Adrenal gland (tissue), 5 donors: ENCODE results near the gene CEP112.

Experiments
- POLR2A ChIP-seq, 2 donors: fragments of 450-650 bp; IDR thresholded peaks; one replicate each; pipeline ENCODE4 v1.6.1; 2017; ENCODE audit warnings: antibody characterized with exemption in 2 of 2, mild to moderate bottlenecking in 2 of 2, moderate library complexity in 1 of 2
- TF ChIP-seq, protein P1 (sequence below), 6 experiments: fragments of 450-650 bp in 4 of 6; fragments of 200-600 bp in 2 of 6; sonication (generic) in 1 of 6; IDR thresholded peaks; 1 replicate in 5 of 6; 2 replicates in 1 of 6; pipeline versions ENCODE4 v1.5.1 to v1.8.0; 2016 to 2021; ENCODE audit warnings: antibody characterized with exemption in 6 of 6, mild to moderate bottlenecking in 2 of 6, moderate library complexity in 1 of 6
- donor health status: DM: no; HTN: no; CAD: no.

DNA sequence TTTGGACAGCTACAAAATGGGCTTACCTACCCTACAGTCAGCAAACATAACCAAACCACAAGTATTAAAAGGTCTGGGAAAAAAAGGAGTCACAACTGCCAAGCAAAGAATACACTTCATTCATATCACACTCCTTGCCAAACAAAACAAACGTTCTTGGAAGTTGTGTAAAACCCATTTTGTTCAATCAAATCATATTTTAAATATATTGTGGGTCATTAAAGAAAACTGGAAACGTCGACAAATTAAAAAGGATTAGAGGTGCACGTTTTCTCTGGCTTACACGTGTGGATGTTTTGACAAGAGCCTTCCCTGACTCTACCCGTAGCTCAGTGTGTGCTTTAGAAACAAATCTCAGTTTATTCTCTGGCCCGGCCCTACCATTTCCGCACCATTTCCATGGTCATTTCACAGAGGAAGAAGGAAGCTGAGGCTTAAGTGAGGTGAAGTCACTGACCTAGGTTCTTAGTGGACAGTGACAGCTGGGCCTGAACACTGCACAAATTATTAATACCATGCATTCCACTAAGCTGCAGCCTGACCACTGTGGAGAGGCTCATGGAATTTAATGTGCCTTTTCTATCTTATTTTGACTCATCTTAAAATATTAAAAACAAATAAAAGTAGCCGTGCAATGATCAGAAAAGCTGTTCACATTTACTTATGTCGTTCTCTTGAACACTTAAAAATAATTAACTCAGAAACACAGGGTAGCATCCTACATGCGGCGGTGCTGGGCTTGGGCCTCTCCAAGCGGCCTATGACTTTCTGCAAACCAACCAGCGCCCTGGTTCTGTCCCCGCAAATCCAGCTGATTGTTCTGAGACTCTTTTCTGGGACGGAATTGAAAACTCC, 968 bp downstream of the CEP112 start:
- TF ChIP-seq, protein P1, sequence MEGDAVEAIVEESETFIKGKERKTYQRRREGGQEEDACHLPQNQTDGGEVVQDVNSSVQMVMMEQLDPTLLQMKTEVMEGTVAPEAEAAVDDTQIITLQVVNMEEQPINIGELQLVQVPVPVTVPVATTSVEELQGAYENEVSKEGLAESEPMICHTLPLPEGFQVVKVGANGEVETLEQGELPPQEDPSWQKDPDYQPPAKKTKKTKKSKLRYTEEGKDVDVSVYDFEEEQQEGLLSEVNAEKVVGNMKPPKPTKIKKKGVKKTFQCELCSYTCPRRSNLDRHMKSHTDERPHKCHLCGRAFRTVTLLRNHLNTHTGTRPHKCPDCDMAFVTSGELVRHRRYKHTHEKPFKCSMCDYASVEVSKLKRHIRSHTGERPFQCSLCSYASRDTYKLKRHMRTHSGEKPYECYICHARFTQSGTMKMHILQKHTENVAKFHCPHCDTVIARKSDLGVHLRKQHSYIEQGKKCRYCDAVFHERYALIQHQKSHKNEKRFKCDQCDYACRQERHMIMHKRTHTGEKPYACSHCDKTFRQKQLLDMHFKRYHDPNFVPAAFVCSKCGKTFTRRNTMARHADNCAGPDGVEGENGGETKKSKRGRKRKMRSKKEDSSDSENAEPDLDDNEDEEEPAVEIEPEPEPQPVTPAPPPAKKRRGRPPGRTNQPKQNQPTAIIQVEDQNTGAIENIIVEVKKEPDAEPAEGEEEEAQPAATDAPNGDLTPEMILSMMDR (IDR thresholded peaks at IDR 0.05): no peak
- TF ChIP-seq POLR2A (IDR thresholded peaks at IDR 0.05): no peak
